Trophoblast cell (in vitro differentiated cells and primary cell): Measurements from ENCODE around the gene TMEM145. TPM values are rescaled to one million over a fixed set of nuclear protein-coding genes. Genes with fewer than 3 reads are reported as not detected.
"Not testable (repeated sequence)": the region's sequence is repeated elsewhere in the genome, so short reads cannot be mapped to it uniquely, and the experiment has no call there.

ENCODE experiments used
- DNase-seq, 2 donors: peaks; one replicate each; pipeline ENCODE4 v3.0.0-alpha.2; 2016
- H2AFZ ChIP-seq: 2 replicates; pipeline ENCODE4 v1.6.1; 2013; ENCODE audit warnings: low read length, moderate library complexity, mild to moderate bottlenecking; ENCODE audit not compliant: insufficient read depth, poor library complexity
- H2AK5ac ChIP-seq: 2 replicates; pipeline ENCODE4 v1.6.1; 2013; ENCODE audit warnings: mild to moderate bottlenecking, low read length
- H2BK120ac ChIP-seq: 2 replicates; pipeline ENCODE4 v1.6.1; 2013; ENCODE audit warnings: low read length, mild to moderate bottlenecking, moderate library complexity; ENCODE audit not compliant: insufficient read depth, poor library complexity
- H2BK12ac ChIP-seq: 2 replicates; pipeline ENCODE4 v1.6.1; 2013; ENCODE audit warnings: mild to moderate bottlenecking, low read length, moderate library complexity
- H2BK5ac ChIP-seq: 2 replicates; pipeline ENCODE4 v1.6.1; 2013; ENCODE audit warnings: low read length, low read depth, moderate library complexity, mild to moderate bottlenecking; ENCODE audit not compliant: poor library complexity
- H3K14ac ChIP-seq: 2 replicates; pipeline ENCODE4 v1.6.1; 2013; ENCODE audit warnings: mild to moderate bottlenecking, low read length
- H3K18ac ChIP-seq: 2 replicates; pipeline ENCODE4 v1.6.1; 2013; ENCODE audit warnings: mild to moderate bottlenecking, low read length
- H3K23ac ChIP-seq: 2 replicates; pipeline ENCODE4 v1.6.1; 2013; ENCODE audit warnings: low read length
- H3K27ac ChIP-seq: 2 replicates; pipeline ENCODE4 v1.5.1; 2013; ENCODE audit warnings: low read depth, mild to moderate bottlenecking, inconsistent platforms, low read length, moderate library complexity
- H3K27me3 ChIP-seq: 2 replicates; pipeline ENCODE4 v1.6.1; 2013; ENCODE audit warnings: inconsistent platforms, mild to moderate bottlenecking, low read length, moderate library complexity; ENCODE audit not compliant: insufficient read depth
- H3K36me3 ChIP-seq, 2 experiments: 1 replicate in 1 of 2; 2 replicates in 1 of 2; pipeline ENCODE4 v1.6.1; 2013; ENCODE audit warnings: low read length in 2 of 2, mild to moderate bottlenecking in 2 of 2, moderate library complexity in 1 of 2; ENCODE audit not compliant: insufficient read depth in 2 of 2, control insufficient read depth in 1 of 2
- H3K4ac ChIP-seq: 2 replicates; pipeline ENCODE4 v1.6.1; 2013; ENCODE audit warnings: low read depth, mild to moderate bottlenecking, low read length, moderate library complexity
- H3K4me1 ChIP-seq, 2 experiments: 1 replicate in 1 of 2; 2 replicates in 1 of 2; pipeline ENCODE4 v1.6.1; 2013; ENCODE audit warnings: low read length in 2 of 2, mild to moderate bottlenecking in 2 of 2, moderate library complexity in 1 of 2; ENCODE audit not compliant: insufficient read depth in 2 of 2, control insufficient read depth in 1 of 2
- H3K4me2 ChIP-seq: 2 replicates; pipeline ENCODE4 v1.6.1; 2013; ENCODE audit warnings: inconsistent platforms, mild to moderate bottlenecking, low read length, moderate library complexity
- H3K4me3 ChIP-seq: 2 replicates; pipeline ENCODE4 v1.5.1; 2013; ENCODE audit warnings: mild to moderate bottlenecking, low read depth, low read length, inconsistent platforms
- H3K79me1 ChIP-seq: one replicate; pipeline ENCODE4 v1.6.1; 2013; ENCODE audit warnings: low read length
- H3K79me2 ChIP-seq: 2 replicates; pipeline ENCODE4 v1.6.1; 2013; ENCODE audit warnings: low read length, mild to moderate bottlenecking; ENCODE audit not compliant: control insufficient read depth, insufficient read depth, poor library complexity
- H3K9ac ChIP-seq: 2 replicates; pipeline ENCODE4 v1.6.1; 2013; ENCODE audit warnings: mild to moderate bottlenecking, low read length
- H3K9me3 ChIP-seq: 2 replicates; pipeline ENCODE4 v1.6.1; 2013; ENCODE audit warnings: low read depth, mild to moderate bottlenecking, control low read depth, inconsistent platforms, low read length; ENCODE audit not compliant: insufficient read depth
- H4K12ac ChIP-seq: 2 replicates; pipeline ENCODE4 v1.6.1; 2013; ENCODE audit warnings: low read depth, mild to moderate bottlenecking, low read length, moderate library complexity
- H4K8ac ChIP-seq: 2 replicates; pipeline ENCODE4 v1.6.1; 2013; ENCODE audit warnings: low read depth, mild to moderate bottlenecking, low read length, moderate library complexity
- H4K91ac ChIP-seq: one replicate; pipeline ENCODE4 v1.6.1; 2013; ENCODE audit warnings: low read depth, mild to moderate bottlenecking, low read length, moderate library complexity
- WGBS: extraction: QIAGEN DNeasy Blood & Tissue Kit; methylation state at CpG from one replicate; pipeline ENCODE4 v1.1.7; 2013; ENCODE audit warnings: missing lambda C conversion rate; ENCODE audit not compliant: insufficient read length, insufficient coverage; ENCODE audit errors: extremely low coverage; 5-methylcytosine and 5-hydroxymethylcytosine counted together
- polyA plus RNA-seq: library from polyadenylated mRNA; stranded (reverse); fragments of 200-250 nt; gene quantifications from 2 replicates; pipeline ENCODE4 v1.2.3, GENCODE V29; 2013

The TMEM145 gene
- 0.04 and 0.07 TPM in 2 replicates for polyA plus RNA-seq

- no peak within 1 kb of the TSS for H3K18ac ChIP-seq
- H3K4ac ChIP-seq, result no peak within 1 kb of the TSS
- H3K79me1 ChIP-seq, result no peaks in the 10 kb centered on the region
- H3K27me3 ChIP-seq, result peaks cover 8% of the 10 kb centered on the region
- H4K12ac ChIP-seq, result no peak within 1 kb of the TSS
- H3K4me1 ChIP-seq, result peaks cover 3% of the 10 kb centered on the region in 2 experiments
- no peaks in the 10 kb centered on the region for H3K36me3 ChIP-seq
- H3K9me3 ChIP-seq, result peaks cover 5% of the 10 kb centered on the region
- H3K9ac ChIP-seq, result no peak within 1 kb of the TSS
- no peak within 1 kb of the TSS for H2BK5ac ChIP-seq
- H2AFZ ChIP-seq, result no peak within 1 kb of the TSS
- H3K79me2 ChIP-seq, result no peaks in the 10 kb centered on the region
- H4K91ac ChIP-seq, result no peak within 1 kb of the TSS
- no peak within 1 kb of the TSS for H3K27ac ChIP-seq
- H3K4me3 ChIP-seq, result peak within 1 kb of the TSS; percentile 66
- no peak within 1 kb of the TSS for H3K23ac ChIP-seq
- H2AK5ac ChIP-seq, result no peak within 1 kb of the TSS
- H3K14ac ChIP-seq, result no peak within 1 kb of the TSS
- H2BK120ac ChIP-seq, result no peak within 1 kb of the TSS
- peak within 1 kb of the TSS; percentile 95 for H3K4me2 ChIP-seq
- no peak within 1 kb of the TSS for H4K8ac ChIP-seq
- DNase-seq, result peak in 1 of 2 donors; percentile 35
- no CpG with 5 or more reads among the region's 67 CpGs for WGBS
- no peak within 1 kb of the TSS for H2BK12ac ChIP-seq
Measured at GRCh38 chr19:42313096-42313839, at the start of gene TMEM145. Gene TMEM145 (plus strand): TSS chr19:42313309. CDS start chr19:42313377, 68 bp downstream.

GRCh38 chr19:42266105-42266504 is 47.0 kb upstream of the TMEM145 start:
- H3K4me3 ChIP-seq, H2AK5ac ChIP-seq, H2AFZ ChIP-seq, DNase-seq, H3K4ac ChIP-seq, H3K9ac ChIP-seq, H3K27me3 ChIP-seq, H3K27ac ChIP-seq, H3K4me2 ChIP-seq, H3K9me3 ChIP-seq, H4K12ac ChIP-seq, H3K23ac ChIP-seq, H2BK5ac ChIP-seq, H3K14ac ChIP-seq, H2BK12ac ChIP-seq, H3K36me3 ChIP-seq, H4K8ac ChIP-seq, H4K91ac ChIP-seq, H3K79me2 ChIP-seq, H3K18ac ChIP-seq, H2BK120ac ChIP-seq: not testable (repeated sequence)
- Histone ChIP-seq H3K4me1 (peaks cover 15 to 17% of the 10 kb centered on the region in 2 experiments), H3K79me1 (peaks cover 18% of the 10 kb centered on the region)
- WGBS, result no CpG with 5 or more reads among the region's 4 CpGs

GRCh38 chr19:42266928-42267603 is 46.0 kb upstream of the TMEM145 start:
- not testable (repeated sequence) for H3K9me3 ChIP-seq, H4K91ac ChIP-seq, H3K27me3 ChIP-seq, H4K12ac ChIP-seq, H3K4me2 ChIP-seq, H2BK120ac ChIP-seq, H3K18ac ChIP-seq, H3K4ac ChIP-seq, H2AFZ ChIP-seq, H2AK5ac ChIP-seq, H2BK5ac ChIP-seq, DNase-seq, H4K8ac ChIP-seq, H3K9ac ChIP-seq, H3K27ac ChIP-seq, H3K79me2 ChIP-seq, H3K23ac ChIP-seq, H3K14ac ChIP-seq, H3K4me3 ChIP-seq, H3K36me3 ChIP-seq, H2BK12ac ChIP-seq
- peaks cover 15 to 17% of the 10 kb centered on the region in 2 experiments for H3K4me1 ChIP-seq
- H3K79me1 ChIP-seq, result peaks cover 18% of the 10 kb centered on the region
- WGBS, result no CpG with 5 or more reads among the region's 25 CpGs

- peaks cover 11% of the 10 kb centered on the region in 2 experiments for H3K36me3 ChIP-seq
- peak overlapping the region; percentile 4 for H3K27ac ChIP-seq
- no peak overlapping the region for H3K4ac ChIP-seq
- H4K8ac ChIP-seq, result peak overlapping the region; percentile 56
- peaks cover 3% of the 10 kb centered on the region for H3K9me3 ChIP-seq
- peak overlapping the region; percentile 97 for H2AFZ ChIP-seq
- peak overlapping the region; percentile 31 for H3K18ac ChIP-seq
- peaks cover 18% of the 10 kb centered on the region for H3K79me1 ChIP-seq
- H4K12ac ChIP-seq, result peak overlapping the region; percentile 17
- H2AK5ac ChIP-seq, result peak overlapping the region; percentile 2
- no CpG with 5 or more reads among the region's 13 CpGs for WGBS
- H3K27me3 ChIP-seq, result no peaks in the 10 kb centered on the region
- peak; percentile 70 to 72 for DNase-seq
- peak overlapping the region; percentile 71 for H4K91ac ChIP-seq
- peak overlapping the region; percentile 60 for H2BK5ac ChIP-seq
- H3K4me1 ChIP-seq, result peaks cover 15 to 17% of the 10 kb centered on the region in 2 experiments
- peak overlapping the region; percentile 11 for H2BK12ac ChIP-seq
- peak overlapping the region; percentile 38 for H3K14ac ChIP-seq
- peak overlapping the region; percentile 44 for H2BK120ac ChIP-seq
- H3K4me2 ChIP-seq, result peak overlapping the region; percentile 73
- peak overlapping the region; percentile 63 for H3K4me3 ChIP-seq
- H3K9ac ChIP-seq, result peak overlapping the region; percentile 61
- H3K23ac ChIP-seq, result no peak overlapping the region
- peaks cover 9% of the 10 kb centered on the region for H3K79me2 ChIP-seq
Measured at GRCh38 chr19:42267644-42268141, 45.4 kb upstream of the TMEM145 start.
